Astrocyte of the spinal cord (primary cell): ENCODE measurements around the gene CATSPER1.

ENCODE experiments used
- DNase-seq: peaks from one replicate; pipeline ENCODE4 v3.0.0; 2011; ENCODE audit warnings: low read depth, low spot score
- H3K4me3 ChIP-seq: 2 replicates; pipeline ENCODE4 v1.5.1; 2011; ENCODE audit warnings: low read depth, mild to moderate bottlenecking, low read length, moderate library complexity
- in situ Hi-C: cut with HindIII; loops from 2 replicates; pipeline ENCODE4 v1.10.0; 2017; ENCODE audit warnings: low sequenced_read_pairs
- TF ChIP-seq, protein P1 (sequence below): IDR thresholded peaks from 2 replicates; pipeline ENCODE4 v1.5.1; 2012; ENCODE audit warnings: low read depth, mild to moderate bottlenecking, low read length, inconsistent platforms

CATSPER1 gene

GRCh38 chr11:66008468-66009101 is 17.7 kb downstream of the CATSPER1 start:
- TF ChIP-seq, protein P1, sequence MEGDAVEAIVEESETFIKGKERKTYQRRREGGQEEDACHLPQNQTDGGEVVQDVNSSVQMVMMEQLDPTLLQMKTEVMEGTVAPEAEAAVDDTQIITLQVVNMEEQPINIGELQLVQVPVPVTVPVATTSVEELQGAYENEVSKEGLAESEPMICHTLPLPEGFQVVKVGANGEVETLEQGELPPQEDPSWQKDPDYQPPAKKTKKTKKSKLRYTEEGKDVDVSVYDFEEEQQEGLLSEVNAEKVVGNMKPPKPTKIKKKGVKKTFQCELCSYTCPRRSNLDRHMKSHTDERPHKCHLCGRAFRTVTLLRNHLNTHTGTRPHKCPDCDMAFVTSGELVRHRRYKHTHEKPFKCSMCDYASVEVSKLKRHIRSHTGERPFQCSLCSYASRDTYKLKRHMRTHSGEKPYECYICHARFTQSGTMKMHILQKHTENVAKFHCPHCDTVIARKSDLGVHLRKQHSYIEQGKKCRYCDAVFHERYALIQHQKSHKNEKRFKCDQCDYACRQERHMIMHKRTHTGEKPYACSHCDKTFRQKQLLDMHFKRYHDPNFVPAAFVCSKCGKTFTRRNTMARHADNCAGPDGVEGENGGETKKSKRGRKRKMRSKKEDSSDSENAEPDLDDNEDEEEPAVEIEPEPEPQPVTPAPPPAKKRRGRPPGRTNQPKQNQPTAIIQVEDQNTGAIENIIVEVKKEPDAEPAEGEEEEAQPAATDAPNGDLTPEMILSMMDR, result no peak
- no peak for DNase-seq

GRCh38 chr11:66008095-66008467 is 18.2 kb downstream of the CATSPER1 start:
- no peak for DNase-seq
- in situ Hi-C loops, result no loop called here
- TF ChIP-seq, protein P1, result no peak
- no peak overlapping the region for H3K4me3 ChIP-seq

More at GRCh38 chr11:66008468-66009101, 17.7 kb downstream of the CATSPER1 start:
- in situ Hi-C loops, result no loop called here
- H3K4me3 ChIP-seq, result no peak overlapping the region

- TF ChIP-seq, protein P1, result no peak
- DNase-seq, result no peak
- in situ Hi-C loops, result no loop called here
- H3K4me3 ChIP-seq, result no peak overlapping the region
Observed at GRCh38 chr11:66007201-66007634, 19.1 kb downstream of the CATSPER1 start.

GRCh38 chr11:66006891-66007176 is 19.4 kb downstream of the CATSPER1 start:
- in situ Hi-C loops, result no loop called here
- H3K4me3 ChIP-seq, result no peak overlapping the region
- TF ChIP-seq, protein P1, result no peak
- DNase-seq, result no peak

- H3K4me3 ChIP-seq, result no peak overlapping the region
- in situ Hi-C loops, result no loop called here
- DNase-seq, result no peak
- TF ChIP-seq, protein P1, result no peak
Observed at GRCh38 chr11:66006134-66006890, 20.0 kb downstream of the CATSPER1 start.

- no peak overlapping the region for H3K4me3 ChIP-seq
- TF ChIP-seq, protein P1, result no peak
- in situ Hi-C loops, result no loop called here
- DNase-seq, result no peak
Observed at GRCh38 chr11:66004186-66004585, 22.1 kb downstream of the CATSPER1 start.
